ENCODE results near the gene GRHPR.
"Not testable (repeated sequence)": the region's sequence is repeated elsewhere in the genome, so short reads cannot be mapped to it uniquely, and the experiment has no call there.

The GRHPR gene

GRCh38 chr9:37421914-37422288 is 595 bp upstream of the GRHPR start:
- no peak for DNase-seq (ENCODE audit: low read depth in 2 of 2)

GRCh38 chr9:37423508-37423907 is 1.0 kb downstream of the GRHPR start:
- no peak for DNase-seq (ENCODE audit: low read depth in 2 of 2)

- DNase-seq (ENCODE audit: low read depth in 2 of 2), result no peak
These were observed 1.7 kb downstream of the GRHPR start for GRCh38 chr9:37424204-37424685.

- no peak for DNase-seq (ENCODE audit: low read depth in 2 of 2)
These were observed 2.3 kb downstream of the GRHPR start for GRCh38 chr9:37424686-37425297.

- DNase-seq (ENCODE audit: low read depth in 2 of 2), result no peak
These were observed 2.8 kb downstream of the GRHPR start for GRCh38 chr9:37425298-37425752.

GRCh38 chr9:37426431-37426830 is 3.9 kb downstream of the GRHPR start:
- not testable (repeated sequence) for DNase-seq (ENCODE audit: low read depth in 2 of 2)

GRCh38 chr9:37426846-37427245 is 4.3 kb downstream of the GRHPR start:
- no peak for DNase-seq (ENCODE audit: low read depth in 2 of 2)

- no peak for DNase-seq (ENCODE audit: low read depth in 2 of 2)
These were observed 5.8 kb downstream of the GRHPR start for GRCh38 chr9:37428345-37428744.

GRCh38 chr9:37429441-37430285 is 7.2 kb downstream of the GRHPR start:
- DNase-seq (ENCODE audit: low read depth in 2 of 2), result no peak

- no peak for DNase-seq (ENCODE audit: low read depth in 2 of 2)
These were observed 8.5 kb downstream of the GRHPR start for GRCh38 chr9:37430841-37431597.

- DNase-seq (ENCODE audit: low read depth in 2 of 2), result no peak
These were observed 9.5 kb downstream of the GRHPR start for GRCh38 chr9:37432020-37432419.

GRCh38 chr9:37433867-37434371 is 11.4 kb downstream of the GRHPR start:
- no peak for DNase-seq (ENCODE audit: low read depth in 2 of 2)

GRCh38 chr9:37436540-37436939 is 14.0 kb downstream of the GRHPR start:
- no peak for DNase-seq (ENCODE audit: low read depth in 2 of 2)

- no peak for DNase-seq (ENCODE audit: low read depth in 2 of 2)
These were observed 14.5 kb downstream of the GRHPR start for GRCh38 chr9:37437010-37437409.

- no peak for DNase-seq (ENCODE audit: low read depth in 2 of 2)
These were observed 15.1 kb downstream of the GRHPR start for GRCh38 chr9:37437621-37438020.

GRCh38 chr9:37438359-37438758 is 15.9 kb downstream of the GRHPR start:
- no peak for DNase-seq (ENCODE audit: low read depth in 2 of 2)

- no peak for DNase-seq (ENCODE audit: low read depth in 2 of 2)
These were observed 19.4 kb downstream of the GRHPR start for GRCh38 chr9:37441776-37442370.

- no peak for DNase-seq (ENCODE audit: low read depth in 2 of 2)
These were observed 20.1 kb downstream of the GRHPR start for GRCh38 chr9:37442556-37442955.

GRCh38 chr9:37443566-37443965 is 21.1 kb downstream of the GRHPR start:
- no peak for DNase-seq (ENCODE audit: low read depth in 2 of 2)

GRCh38 chr9:37444890-37445289 is 22.4 kb downstream of the GRHPR start:
- DNase-seq (ENCODE audit: low read depth in 2 of 2), result no peak

- no peak for DNase-seq (ENCODE audit: low read depth in 2 of 2)
These were observed 23.3 kb downstream of the GRHPR start for GRCh38 chr9:37445832-37446231.

- DNase-seq (ENCODE audit: low read depth in 2 of 2), result no peak
These were observed 23.9 kb downstream of the GRHPR start for GRCh38 chr9:37446401-37446800.

Data from stimulated activated CD8-positive, alpha-beta memory T cell treated with anti-CD3 and anti-CD28 coated beads, Interleukin-2, amount 100 ng/mL, for 1 hour (primary cell).